NCI-H1694 (cell line): Measurements from ENCODE around the gene BCAR3.
"Not testable (repeated sequence)": the region's sequence is repeated elsewhere in the genome, so short reads cannot be mapped to it uniquely, and the experiment has no call there.

Source experiments
- DNase-seq: peaks from one replicate; lab custom pipeline; 2025; lab: John Stamatoyannopoulos, UW

The BCAR3 gene

GRCh38 chr1:93576746-93577145 lies 104.9 kb downstream of the BCAR3 start:
- no peak for DNase-seq

- DNase-seq, result no peak
Observed at GRCh38 chr1:93576346-93576745, 105.3 kb downstream of the BCAR3 start.

GRCh38 chr1:93575621-93576284 lies 105.9 kb downstream of the BCAR3 start:
- no peak for DNase-seq

- DNase-seq, result no peak
Observed at GRCh38 chr1:93574991-93575390, 106.6 kb downstream of the BCAR3 start.

GRCh38 chr1:93574511-93574910 lies 107.1 kb downstream of the BCAR3 start:
- DNase-seq, result no peak

GRCh38 chr1:93573940-93574469 lies 107.6 kb downstream of the BCAR3 start:
- no peak for DNase-seq

GRCh38 chr1:93571623-93572310 lies 109.9 kb downstream of the BCAR3 start:
- DNase-seq, result no peak

- no peak for DNase-seq
Observed at GRCh38 chr1:93569489-93569888, 112.1 kb downstream of the BCAR3 start.

GRCh38 chr1:93567255-93567918 lies 114.2 kb downstream of the BCAR3 start:
- DNase-seq, result no peak

- DNase-seq, result no peak
Observed at GRCh38 chr1:93566227-93566626, 115.4 kb downstream of the BCAR3 start.

GRCh38 chr1:93565496-93566206 lies 116.0 kb downstream of the BCAR3 start:
- DNase-seq, result no peak

GRCh38 chr1:93559695-93560094 lies 121.9 kb downstream of the BCAR3 start:
- no peak for DNase-seq

GRCh38 chr1:93559045-93559444 lies 122.6 kb downstream of the BCAR3 start:
- DNase-seq, result no peak

- DNase-seq, result peak; percentile 49
Observed at GRCh38 chr1:93556291-93556690, 125.3 kb downstream of the BCAR3 start.

GRCh38 chr1:93554883-93555872 lies 126.5 kb downstream of the BCAR3 start:
- no peak for DNase-seq

- DNase-seq, result not testable (repeated sequence)
Observed at GRCh38 chr1:93553886-93554490, 127.6 kb downstream of the BCAR3 start.

- peak; percentile 47 for DNase-seq
Observed at GRCh38 chr1:93552741-93553455, 128.7 kb downstream of the BCAR3 start.

- no peak for DNase-seq
Observed at GRCh38 chr1:93549811-93550210, 131.8 kb downstream of the BCAR3 start.

GRCh38 chr1:93549131-93549530 lies 132.5 kb downstream of the BCAR3 start:
- DNase-seq, result no peak
